ENCODE measurements around the gene KAZN. TPM values are rescaled to one million over a fixed set of nuclear protein-coding genes. Genes with fewer than 3 reads are reported as not detected.

The KAZN gene
- polyA plus RNA-seq, 1 of the 3 experiments (the other 2 are of a cell fraction): 6.8 TPM

- CTCF ChIA-PET: no interaction called here
- POLR2A ChIA-PET: no interaction called here
- 90% methylated on average over 6 of the region's 9 CpGs for WGBS (ENCODE audit: low lambda C conversion rate)
Measured at GRCh38 chr1:15053153-15053552, 454.7 kb downstream of the KAZN start.

GRCh38 chr1:15055736-15056415 lies 457.4 kb downstream of the KAZN start:
- Histone ChIP-seq H3K79me2 (ENCODE audit: insufficient read depth) (no peaks in the 10 kb centered on the region), H2AFZ (ENCODE audit: low read depth) (no peak overlapping the region), H3F3A (replicated peaks; ENCODE audit: insufficient read depth) (no peaks in the 10 kb centered on the region), H3K9me3 (no peaks in the 10 kb centered on the region), H3K4me3 (ENCODE audit: low read depth in 2 of 2, low read length in 1 of 2) (no peak overlapping the region), H3K27ac (ENCODE audit: low read depth in 2 of 2, low read length in 1 of 2) (no peak overlapping the region), H4K20me1 (ENCODE audit: insufficient read depth) (peaks cover 4% of the 10 kb centered on the region; the same call in 1 of the 2 replicates), H3K9ac (no peak overlapping the region), H3K4me2 (no peak overlapping the region), H3K9me2 (no peaks in the 10 kb centered on the region), H3K27me3 (ENCODE audit: insufficient read depth) (no peaks in the 10 kb centered on the region), H3K36me3 (replicated peaks in 1 of 2; ENCODE audit: control insufficient read depth in 1 of 2, insufficient read depth in 2 of 2, low read length in 1 of 2) (peaks cover 4 to 35% of the 10 kb centered on the region in 2 experiments), H3K4me1 (ENCODE audit: control insufficient read depth in 1 of 2, insufficient read depth in 2 of 2, low read depth in 1 of 2, low read length in 1 of 2) (no peaks in the 10 kb centered on the region; a peak in 1 of 4 replicates)
- ChIA-PET POLR2A (no interaction called here), CTCF (interaction anchor here (0.8 to 3.8 kb wide), 8 partner anchors 9 to 942 kb away, joined by 3 to 22 read pairs (median 3); no protein-coding TSS in a partner anchor)
- TF ChIP-seq CHD2 (IDR thresholded peaks at IDR 0.05; ENCODE audit: low read length, partially characterized antibody) (no peak), EZH2phosphoT487 (IDR thresholded peaks at IDR 0.05; ENCODE audit: borderline replicate concordance, low read depth) (no peak), USF2 (IDR thresholded peaks at IDR 0.05; ENCODE audit: borderline replicate concordance, low read depth, low read length) (no peak), RXRA (IDR thresholded peaks at IDR 0.05; ENCODE audit: borderline replicate concordance, low read depth) (no peak), GATA2 (CRISPR knock-in tag; IDR thresholded peaks at IDR 0.05) (no peak), JUND (IDR thresholded peaks at IDR 0.05) (no peak), REST (IDR thresholded peaks at IDR 0.05; ENCODE audit: low read depth, low read length) (no peak), ZBTB33 (IDR thresholded peaks at IDR 0.05; ENCODE audit: borderline replicate concordance, low read depth) (no peak), EP300 (IDR thresholded peaks at IDR 0.05; ENCODE audit: borderline replicate concordance in 1 of 2, low read depth in 1 of 2, low read length in 1 of 2) (no peak), PBX3 (IDR thresholded peaks at IDR 0.05) (no peak)
- WGBS (ENCODE audit: low lambda C conversion rate): 95% methylated on average over 13 of the region's 29 CpGs
- no peak for DNase-seq

More at GRCh38 chr1:15053153-15053552, 454.7 kb downstream of the KAZN start:
- Histone ChIP-seq H3K27me3 (ENCODE audit: insufficient read depth) (no peaks in the 10 kb centered on the region), H3K9me2 (no peaks in the 10 kb centered on the region), H4K20me1 (ENCODE audit: insufficient read depth) (peaks cover 4% of the 10 kb centered on the region; the same call in 1 of the 2 replicates), H3K36me3 (replicated peaks in 1 of 2; ENCODE audit: control insufficient read depth in 1 of 2, insufficient read depth in 2 of 2, low read length in 1 of 2) (peaks cover 0 to 18% of the 10 kb centered on the region in 2 experiments), H3F3A (replicated peaks; ENCODE audit: insufficient read depth) (no peaks in the 10 kb centered on the region), H3K4me3 (ENCODE audit: low read depth in 2 of 2, low read length in 1 of 2) (no peak overlapping the region), H3K4me2 (no peak overlapping the region), H3K79me2 (ENCODE audit: insufficient read depth) (0 out of 2 replicates have a peak, but pooled peaks cover 4% of the 10 kb centered on the region), H2AFZ (ENCODE audit: low read depth) (no peak overlapping the region), H3K9me3 (no peaks in the 10 kb centered on the region), H3K27ac (ENCODE audit: low read depth in 2 of 2, low read length in 1 of 2) (no peak overlapping the region), H3K9ac (no peak overlapping the region), H3K4me1 (ENCODE audit: control insufficient read depth in 1 of 2, insufficient read depth in 2 of 2, low read depth in 1 of 2, low read length in 1 of 2) (no peaks in the 10 kb centered on the region; a peak in 1 of 4 replicates)
- TF ChIP-seq FOXJ3 (CRISPR knock-in tag; IDR thresholded peaks at IDR 0.05) (no peak), TEAD4 (IDR thresholded peaks at IDR 0.05; ENCODE audit: borderline replicate concordance, insufficient read depth) (no peak), MEF2A (IDR thresholded peaks at IDR 0.05; ENCODE audit: borderline replicate concordance, low read depth) (no peak)
- no peak for DNase-seq
